ENCODE measurements around the gene SUSD4. TPM values are rescaled to one million over a fixed set of nuclear protein-coding genes. Genes with fewer than 3 reads are reported as not detected.

Gene SUSD4
- total RNA-seq, 4 donors from 2014 or later = 0.24 to 3.2 (median 0.90) TPM

GRCh38 chr1:223245411-223245810 is 118.6 kb downstream of the SUSD4 start:
- no peak for DNase-seq (ENCODE audit: low spot score)
- ATAC-seq (ENCODE audit: low FRiP score) = no peak
- no peak for TF ChIP-seq CTCF (IDR thresholded peaks at IDR 0.05)

GRCh38 chr1:223244366-223245103 is 119.4 kb downstream of the SUSD4 start:
- DNase-seq (ENCODE audit: low spot score) (no peak), ATAC-seq (ENCODE audit: low FRiP score) (no peak)
- TF ChIP-seq CTCF (IDR thresholded peaks at IDR 0.05) = no peak

GRCh38 chr1:223243441-223244050 is 120.4 kb downstream of the SUSD4 start:
- ATAC-seq (ENCODE audit: low FRiP score) = no peak
- TF ChIP-seq CTCF (IDR thresholded peaks at IDR 0.05) = no peak
- DNase-seq (ENCODE audit: low spot score) = no peak

- TF ChIP-seq CTCF (IDR thresholded peaks at IDR 0.05) = no peak
- DNase-seq (ENCODE audit: low spot score) (no peak), ATAC-seq (ENCODE audit: low FRiP score) (no peak)
Measured at GRCh38 chr1:223242971-223243370, 121.0 kb downstream of the SUSD4 start.

GRCh38 chr1:223242382-223242955 is 121.5 kb downstream of the SUSD4 start:
- TF ChIP-seq CTCF (IDR thresholded peaks at IDR 0.05) = no peak
- DNase-seq (ENCODE audit: low spot score) (no peak), ATAC-seq (ENCODE audit: low FRiP score) (no peak)

GRCh38 chr1:223240122-223240521 is 123.9 kb downstream of the SUSD4 start:
- ATAC-seq (ENCODE audit: low FRiP score) (no peak), DNase-seq (ENCODE audit: low spot score) (no peak)
- no peak for TF ChIP-seq CTCF (IDR thresholded peaks at IDR 0.05)

Measured in omental fat pad (tissue), 4 donors.